Measurements from ENCODE around the gene PLVAP. TPM values are rescaled to one million over a fixed set of nuclear protein-coding genes. Genes with fewer than 3 reads are reported as not detected.

The PLVAP gene
- total RNA-seq, 4 donors from 2014 or later, result 25.5 to 83.1 (median 26.6) TPM

DNA sequence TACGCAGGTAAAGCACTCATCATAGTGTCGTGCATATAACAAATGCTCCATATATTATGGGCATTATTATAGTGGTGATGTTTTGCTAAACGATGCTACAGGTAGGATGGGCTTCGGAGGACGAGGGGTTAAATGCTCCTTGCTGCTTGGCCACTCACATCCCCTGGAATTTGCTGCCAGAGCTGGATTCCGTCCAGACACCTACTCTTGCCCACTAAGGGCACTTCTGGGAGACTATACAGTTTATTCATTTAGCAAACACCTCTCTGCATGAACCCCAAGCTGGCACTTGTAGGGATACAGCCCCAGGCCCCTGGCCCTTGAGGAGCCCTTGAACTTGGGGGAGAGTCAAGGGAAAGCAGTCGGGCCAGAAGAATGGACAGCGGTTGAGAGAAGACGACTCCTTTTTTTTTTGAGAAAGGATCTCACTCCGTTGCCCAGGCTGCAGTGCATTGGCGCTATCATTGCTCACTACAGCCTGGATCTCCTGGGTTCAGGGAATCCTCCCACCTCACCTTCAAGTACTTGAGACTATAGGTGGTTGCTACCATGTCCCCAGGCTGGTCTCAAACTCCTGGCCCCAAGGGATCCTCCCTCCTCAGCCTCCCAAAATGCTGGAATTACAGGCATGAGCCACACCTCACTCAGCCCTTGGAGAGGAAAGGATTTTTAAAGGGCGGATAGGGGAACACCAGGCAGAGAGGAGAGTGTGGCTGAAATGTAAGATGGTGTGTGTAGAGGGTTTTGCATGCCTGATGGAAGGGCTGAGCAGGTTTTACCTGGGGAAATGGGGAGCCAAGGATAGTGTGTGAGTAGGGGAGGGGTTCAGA, 72.5 kb downstream of the PLVAP start:
- Histone ChIP-seq H3K36me3 (no peaks in the 10 kb centered on the region), H3K27me3 (no peaks in the 10 kb centered on the region), H3K27ac (peak overlapping the region; percentile 11), H3K4me1 (peaks cover 56% of the 10 kb centered on the region), H3K4me3 (no peak overlapping the region), H3K9me3 (no peaks in the 10 kb centered on the region)
- DNase-seq (ENCODE audit: low spot score in 2 of 2), result no peak
- 47% methylated on average over 9 of the region's 12 CpGs for WGBS
- no peak for TF ChIP-seq POLR2A (IDR thresholded peaks at IDR 0.05)
- TF ChIP-seq POLR2AphosphoS5 (IDR thresholded peaks at IDR 0.05), result no peak
- TF ChIP-seq, protein P1, sequence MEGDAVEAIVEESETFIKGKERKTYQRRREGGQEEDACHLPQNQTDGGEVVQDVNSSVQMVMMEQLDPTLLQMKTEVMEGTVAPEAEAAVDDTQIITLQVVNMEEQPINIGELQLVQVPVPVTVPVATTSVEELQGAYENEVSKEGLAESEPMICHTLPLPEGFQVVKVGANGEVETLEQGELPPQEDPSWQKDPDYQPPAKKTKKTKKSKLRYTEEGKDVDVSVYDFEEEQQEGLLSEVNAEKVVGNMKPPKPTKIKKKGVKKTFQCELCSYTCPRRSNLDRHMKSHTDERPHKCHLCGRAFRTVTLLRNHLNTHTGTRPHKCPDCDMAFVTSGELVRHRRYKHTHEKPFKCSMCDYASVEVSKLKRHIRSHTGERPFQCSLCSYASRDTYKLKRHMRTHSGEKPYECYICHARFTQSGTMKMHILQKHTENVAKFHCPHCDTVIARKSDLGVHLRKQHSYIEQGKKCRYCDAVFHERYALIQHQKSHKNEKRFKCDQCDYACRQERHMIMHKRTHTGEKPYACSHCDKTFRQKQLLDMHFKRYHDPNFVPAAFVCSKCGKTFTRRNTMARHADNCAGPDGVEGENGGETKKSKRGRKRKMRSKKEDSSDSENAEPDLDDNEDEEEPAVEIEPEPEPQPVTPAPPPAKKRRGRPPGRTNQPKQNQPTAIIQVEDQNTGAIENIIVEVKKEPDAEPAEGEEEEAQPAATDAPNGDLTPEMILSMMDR (IDR thresholded peaks at IDR 0.05), result no peak
- no peak for TF ChIP-seq EP300 (IDR thresholded peaks at IDR 0.05)

DNA sequence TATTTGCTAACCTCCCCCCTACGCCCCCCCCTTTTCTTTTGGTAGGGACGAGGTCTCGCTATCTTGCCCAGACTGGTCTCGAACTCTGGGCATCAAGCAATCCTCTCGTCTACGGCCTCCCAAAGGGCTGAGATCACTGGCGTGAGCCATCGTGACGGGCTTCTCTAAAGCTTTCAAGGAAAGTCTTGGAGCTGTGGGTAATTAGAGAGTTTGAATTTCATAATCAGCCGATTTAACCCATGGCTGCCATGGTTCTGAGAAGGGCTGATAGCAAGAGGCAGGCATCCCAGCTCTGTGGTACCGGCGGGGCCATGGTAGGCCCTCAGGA, 73.2 kb downstream of the PLVAP start:
- no peaks in the 10 kb centered on the region for H3K36me3 ChIP-seq
- H3K27me3 ChIP-seq, result no peaks in the 10 kb centered on the region
- TF ChIP-seq POLR2A (IDR thresholded peaks at IDR 0.05) (no peak), EP300 (IDR thresholded peaks at IDR 0.05) (no peak), POLR2AphosphoS5 (IDR thresholded peaks at IDR 0.05) (no peak)
- TF ChIP-seq, protein P1 (IDR thresholded peaks at IDR 0.05), result no peak
- peaks cover 54% of the 10 kb centered on the region for H3K4me1 ChIP-seq
- H3K4me3 ChIP-seq, result peak overlapping the region; percentile 78
- no peak for DNase-seq (ENCODE audit: low spot score in 2 of 2)
- no peak overlapping the region for H3K27ac ChIP-seq
- H3K9me3 ChIP-seq, result no peaks in the 10 kb centered on the region
- 48% methylated on average over 10 of the region's 12 CpGs for WGBS

DNA sequence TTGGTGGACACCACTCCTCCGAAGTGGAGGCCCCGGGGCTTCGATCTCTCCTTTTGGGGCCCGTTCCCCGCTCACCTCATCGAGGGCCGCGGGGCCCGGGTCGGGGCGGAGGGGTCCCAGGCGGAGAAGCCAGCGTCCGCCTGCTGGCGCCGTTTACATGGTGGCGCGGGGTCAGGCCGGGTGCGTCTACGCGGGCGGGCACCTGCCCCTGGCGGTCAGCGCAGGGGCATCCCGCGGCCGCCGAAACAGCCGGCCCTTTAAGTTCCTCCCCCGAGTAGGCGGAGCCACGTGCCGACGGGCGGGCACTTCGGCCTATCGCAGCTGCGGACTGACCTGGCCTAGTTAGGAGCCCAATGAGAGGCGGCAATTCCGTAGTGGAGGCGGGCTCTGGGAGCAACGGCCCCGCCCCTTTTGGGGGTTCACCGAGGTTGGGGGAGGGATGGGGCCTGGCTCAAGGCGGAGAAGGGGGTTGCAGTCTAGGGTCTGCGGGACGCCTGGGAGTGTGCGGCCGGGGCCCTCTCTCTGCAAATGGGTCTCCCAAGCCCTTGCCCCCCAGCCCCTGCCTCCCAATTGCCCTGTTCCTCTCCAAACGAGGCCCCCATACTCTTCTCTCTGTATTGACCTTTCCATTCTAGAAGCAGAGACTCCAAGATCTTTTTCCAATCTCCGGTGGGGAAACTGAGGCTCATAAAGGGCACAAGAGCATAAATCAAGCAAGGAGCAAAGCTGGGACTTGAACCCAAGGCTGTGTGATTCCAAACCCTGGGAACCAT, 73.8 kb downstream of the PLVAP start, which contains the start of gene ABHD8:
TSS of gene ABHD8 (minus strand) at position 259 of the 773 bp plus-strand sequence. CDS start 1,809 bp downstream, outside the sequence.
- Histone ChIP-seq H3K36me3 (peaks cover under 1% of the 10 kb centered on the region), H3K4me1 (peaks cover 50% of the 10 kb centered on the region), H3K4me3 (peak within 1 kb of the TSS; percentile 78), H3K9me3 (no peaks in the 10 kb centered on the region), H3K27me3 (no peaks in the 10 kb centered on the region), H3K27ac (peak within 1 kb of the TSS; percentile 47)
- DNase-seq (ENCODE audit: low spot score in 2 of 2), result peak; percentile 97 to 98
- no peak for TF ChIP-seq POLR2A (IDR thresholded peaks at IDR 0.05)
- TF ChIP-seq, protein P1 (IDR thresholded peaks at IDR 0.05), result peak; percentile 40 to 72
- WGBS, result 6% methylated on average over 10 of the region's 52 CpGs

DNA sequence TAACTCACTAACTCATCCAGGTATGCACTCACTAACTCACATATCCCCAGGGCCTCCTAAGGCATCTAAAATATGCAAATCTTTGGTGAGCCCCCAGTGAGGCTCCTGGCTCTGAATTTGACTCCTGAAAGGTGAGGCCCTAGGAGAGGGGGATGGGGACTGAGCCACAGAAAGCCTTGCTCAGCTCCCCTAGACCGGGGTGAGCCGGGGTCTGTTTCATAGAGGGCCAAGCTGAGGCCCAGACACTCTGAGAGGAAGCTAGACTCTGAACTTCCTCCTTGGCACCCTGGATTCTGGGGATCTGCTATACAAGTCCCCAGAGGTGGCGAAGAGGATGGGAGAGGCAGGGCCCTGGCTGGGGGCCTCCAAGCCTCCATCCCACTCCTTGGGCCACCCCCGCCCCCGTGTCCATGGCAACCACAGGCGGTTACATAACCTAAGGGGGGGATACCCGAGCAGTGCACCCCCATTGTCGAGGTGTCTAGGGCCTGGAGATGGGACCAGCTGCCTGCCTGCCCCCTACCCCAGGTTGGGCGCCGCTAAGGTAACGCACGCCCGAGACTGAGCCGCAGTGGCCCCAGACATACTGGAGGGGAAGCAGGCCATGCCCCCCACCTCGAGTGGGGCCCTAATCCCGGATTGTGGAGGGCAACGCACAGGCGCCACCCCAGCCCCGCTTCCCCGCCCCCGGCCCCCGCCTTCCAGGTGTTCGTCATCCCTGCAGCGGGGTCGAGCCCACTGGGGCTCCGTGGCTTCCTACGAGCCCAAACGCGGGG, 74.6 kb downstream of the PLVAP start:
- no peaks in the 10 kb centered on the region for H3K27me3 ChIP-seq
- H3K4me3 ChIP-seq, result peak overlapping the region; percentile 78
- peaks cover 6% of the 10 kb centered on the region for H3K36me3 ChIP-seq
- no peak for TF ChIP-seq POLR2A (IDR thresholded peaks at IDR 0.05)
- no peak for TF ChIP-seq EP300 (IDR thresholded peaks at IDR 0.05)
- TF ChIP-seq POLR2AphosphoS5 (IDR thresholded peaks at IDR 0.05), result no peak
- TF ChIP-seq, protein P1 (IDR thresholded peaks at IDR 0.05), result no peak
- WGBS, result 60% methylated on average over 1 of the region's 29 CpGs
- H3K27ac ChIP-seq, result peak overlapping the region; percentile 47
- H3K9me3 ChIP-seq, result no peaks in the 10 kb centered on the region
- peak in 1 of 2 donors; percentile 70 for DNase-seq (ENCODE audit: low spot score in 2 of 2)
- peaks cover 50% of the 10 kb centered on the region for H3K4me1 ChIP-seq

Other genes starting within 250 kb of the PLVAP start
- gene USE1, start 162.0 kb downstream of the PLVAP start, total RNA-seq, result 10 to 100 TPM; 17.3 to 25.2 (median 21.6) TPM
- 1 to 10 TPM; 2.7 to 9.7 (median 4.8) TPM for gene OCEL1, start 151.1 kb downstream of the PLVAP start, total RNA-seq
- 10 to 100 TPM; 25.8 to 79.3 (median 54.8) TPM for gene NR2F6, start 131.4 kb downstream of the PLVAP start, total RNA-seq
- gene USHBP1, start 112.6 kb downstream of the PLVAP start, total RNA-seq, result 1 to 10 TPM; 1.2 to 8.4 (median 2.1) TPM
- gene BABAM1, start 109.9 kb downstream of the PLVAP start, total RNA-seq, result 10 to 100 TPM; 54.6 to 66.8 (median 63.7) TPM
- 1 to 10 TPM in 3 of 4 donors, under 1 TPM in 1; 0.30 to 2.5 (median 1.5) TPM for gene ANKLE1, start 95.4 kb downstream of the PLVAP start, total RNA-seq
- gene ABHD8, start 73.9 kb downstream of the PLVAP start, total RNA-seq, result 10 to 100 TPM in 3 of 4 donors, 1 to 10 TPM in 1; 9.7 to 15.7 (median 13.6) TPM
- 10 to 100 TPM; 42.7 to 89.5 (median 73.1) TPM for gene MRPL34, start 71.5 kb downstream of the PLVAP start, total RNA-seq
- gene DDA1, start 67.8 kb downstream of the PLVAP start, total RNA-seq, result 10 to 100 TPM; 17.9 to 35.2 (median 22.8) TPM
- gene ANO8, start 42.5 kb downstream of the PLVAP start, total RNA-seq, result 10 to 100 TPM; 29.9 to 47.1 (median 37.1) TPM
- gene GTPBP3, start 39.8 kb downstream of the PLVAP start, total RNA-seq, result 10 to 100 TPM; 18.7 to 29.0 (median 25.2) TPM
- gene CCDC194, start 16.9 kb upstream of the PLVAP start, total RNA-seq, result not detected
- gene BST2, start 28.3 kb upstream of the PLVAP start, total RNA-seq, result 10 to 100 TPM in 2 of 4 donors, 1 to 10 TPM in 2; 6.6 to 19.7 (median 10.5) TPM
- 10 to 100 TPM; 44.2 to 71.3 (median 60.5) TPM for gene MVB12A, start 42.7 kb upstream of the PLVAP start, total RNA-seq
- gene TMEM221, start 71.3 kb upstream of the PLVAP start, total RNA-seq, result 1 to 10 TPM in 1 of 4 donors, under 1 TPM in 2, not detected in 1; 0.39 to 1.2 (median 0.68) TPM
- gene NXNL1, start 83.6 kb upstream of the PLVAP start, total RNA-seq, result not detected
- gene SLC27A1, start 93.2 kb upstream of the PLVAP start, total RNA-seq, result 10 to 100 TPM; 25.3 to 53.4 (median 39.5) TPM
- gene PGLS, start 134.3 kb upstream of the PLVAP start, total RNA-seq, result 100 to 1,000 TPM in 1 of 4 donors, 10 to 100 TPM in 3; 58.0 to 108 (median 92.9) TPM
- 10 to 100 TPM; 52.4 to 83.8 (median 60.7) TPM for gene COLGALT1, start 178.3 kb upstream of the PLVAP start, total RNA-seq